ENCODE measurements around the gene SRGAP3.
"Not testable (repeated sequence)": the region's sequence is repeated elsewhere in the genome, so short reads cannot be mapped to it uniquely, and the experiment has no call there.

The SRGAP3 gene

DNA sequence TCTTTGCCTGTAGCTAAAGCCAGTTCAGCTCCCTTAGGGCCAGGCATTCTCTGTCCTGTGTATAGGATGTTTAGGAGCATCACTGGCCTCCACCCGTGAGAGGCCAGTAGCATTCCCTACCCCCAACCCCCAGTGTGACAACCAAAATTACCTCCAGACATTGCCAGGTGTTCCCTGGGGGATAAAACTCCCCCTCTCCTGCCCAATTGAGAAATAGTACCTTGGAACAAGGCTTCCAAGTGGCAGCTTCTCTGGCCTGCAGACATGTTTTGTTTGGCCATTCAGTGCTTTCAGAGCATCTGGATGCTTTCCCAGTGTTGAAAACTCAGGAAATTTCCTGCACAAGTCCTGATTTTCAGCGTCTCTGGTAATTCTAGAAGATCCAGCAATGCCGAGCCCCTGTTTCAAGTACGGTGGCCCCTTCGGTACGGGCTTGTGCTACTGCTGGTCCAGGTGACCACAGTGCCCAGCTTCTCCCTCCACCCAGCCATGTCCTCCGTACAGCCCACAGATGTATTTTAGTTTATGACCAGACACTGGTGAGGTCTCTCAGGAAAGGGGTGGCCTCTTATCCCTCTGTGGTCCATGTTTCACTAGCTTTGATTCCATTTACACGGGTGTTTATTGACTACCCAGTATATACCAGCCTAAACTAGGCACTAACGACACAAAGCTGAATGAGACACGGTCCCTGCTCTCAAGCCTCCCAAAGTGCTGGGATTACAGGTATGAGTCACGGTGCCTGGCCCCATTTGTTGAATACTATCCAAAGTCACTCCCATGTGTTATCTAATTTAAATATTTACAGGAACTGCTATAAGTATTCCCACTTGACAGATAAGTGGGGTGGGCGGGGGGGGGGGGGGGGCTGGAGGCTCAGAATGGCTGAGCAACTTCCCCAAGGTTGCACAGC lies 160.7 kb downstream of the SRGAP3 start:
- no peaks in the 10 kb centered on the region for H3K4me1 ChIP-seq (ENCODE audit: insufficient read depth, low read length, severe bottlenecking)
- H3K9me3 ChIP-seq (ENCODE audit: low read length) = no peaks in the 10 kb centered on the region
- no peak for TF ChIP-seq EZH2 (IDR thresholded peaks at IDR 0.05; ENCODE audit: borderline replicate concordance, low read length)
- TF ChIP-seq, protein P1, sequence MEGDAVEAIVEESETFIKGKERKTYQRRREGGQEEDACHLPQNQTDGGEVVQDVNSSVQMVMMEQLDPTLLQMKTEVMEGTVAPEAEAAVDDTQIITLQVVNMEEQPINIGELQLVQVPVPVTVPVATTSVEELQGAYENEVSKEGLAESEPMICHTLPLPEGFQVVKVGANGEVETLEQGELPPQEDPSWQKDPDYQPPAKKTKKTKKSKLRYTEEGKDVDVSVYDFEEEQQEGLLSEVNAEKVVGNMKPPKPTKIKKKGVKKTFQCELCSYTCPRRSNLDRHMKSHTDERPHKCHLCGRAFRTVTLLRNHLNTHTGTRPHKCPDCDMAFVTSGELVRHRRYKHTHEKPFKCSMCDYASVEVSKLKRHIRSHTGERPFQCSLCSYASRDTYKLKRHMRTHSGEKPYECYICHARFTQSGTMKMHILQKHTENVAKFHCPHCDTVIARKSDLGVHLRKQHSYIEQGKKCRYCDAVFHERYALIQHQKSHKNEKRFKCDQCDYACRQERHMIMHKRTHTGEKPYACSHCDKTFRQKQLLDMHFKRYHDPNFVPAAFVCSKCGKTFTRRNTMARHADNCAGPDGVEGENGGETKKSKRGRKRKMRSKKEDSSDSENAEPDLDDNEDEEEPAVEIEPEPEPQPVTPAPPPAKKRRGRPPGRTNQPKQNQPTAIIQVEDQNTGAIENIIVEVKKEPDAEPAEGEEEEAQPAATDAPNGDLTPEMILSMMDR (IDR thresholded peaks at IDR 0.05; ENCODE audit: low read length) = no peak
- no peak overlapping the region for H3K4me2 ChIP-seq (ENCODE audit: low read length)
- no peaks in the 10 kb centered on the region for H3K9me2 ChIP-seq (ENCODE audit: low read depth, low read length)
- H4K20me1 ChIP-seq (ENCODE audit: insufficient read depth, low read length) = no peaks in the 10 kb centered on the region
- no peaks in the 10 kb centered on the region for H3K36me3 ChIP-seq (ENCODE audit: insufficient read depth, low read length)
- H2AFZ ChIP-seq (ENCODE audit: low read length) = no peak overlapping the region
- no peaks in the 10 kb centered on the region for H3F3A ChIP-seq (ENCODE audit: insufficient read depth, low read length)
- no peaks in the 10 kb centered on the region for H3K27me3 ChIP-seq (ENCODE audit: insufficient read depth, low read length)
- H3K27ac ChIP-seq (ENCODE audit: low read depth, low read length, poor library complexity, severe bottlenecking) = no peak overlapping the region
- H3K4me3 ChIP-seq (ENCODE audit: low read depth, low read length, poor library complexity, severe bottlenecking) = no peak overlapping the region
- no peaks in the 10 kb centered on the region for H3K79me2 ChIP-seq (ENCODE audit: insufficient read depth, low read length)
- no peak overlapping the region for H3K9ac ChIP-seq (ENCODE audit: low read length)

DNA sequence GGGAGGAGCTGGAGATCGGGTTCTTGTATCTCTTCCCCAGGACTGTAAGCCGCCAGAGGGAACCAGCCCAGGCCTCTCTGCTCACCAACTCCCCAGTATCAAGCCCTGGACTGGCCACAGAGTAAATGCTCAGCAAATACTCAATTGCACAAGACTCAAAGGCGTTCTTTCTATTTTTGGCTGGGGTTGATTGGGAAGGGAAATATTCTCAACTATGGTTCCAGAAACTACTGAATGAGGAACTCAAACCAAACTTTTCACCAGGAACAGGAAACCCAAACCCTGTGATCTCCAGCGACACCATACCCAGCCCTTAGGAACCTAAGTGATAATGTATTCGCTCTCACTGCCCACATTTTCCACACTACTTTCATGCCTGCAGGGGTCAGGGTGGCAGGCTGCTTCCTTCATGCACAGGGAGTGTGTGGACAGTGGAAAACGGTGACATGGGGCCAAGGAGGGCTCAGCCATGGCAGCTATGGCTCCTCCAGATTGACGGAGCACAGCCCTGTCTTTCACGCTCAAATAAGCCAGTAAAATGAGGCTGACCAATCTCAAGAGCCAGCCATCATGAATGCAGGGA lies 161.5 kb downstream of the SRGAP3 start:
- no peak overlapping the region for H3K4me3 ChIP-seq (ENCODE audit: low read depth, low read length, poor library complexity, severe bottlenecking)
- H3K27ac ChIP-seq (ENCODE audit: low read depth, low read length, poor library complexity, severe bottlenecking) = no peak overlapping the region
- H2AFZ ChIP-seq (ENCODE audit: low read length) = no peak overlapping the region
- H3K79me2 ChIP-seq (ENCODE audit: insufficient read depth, low read length) = no peaks in the 10 kb centered on the region
- no peaks in the 10 kb centered on the region for H3K4me1 ChIP-seq (ENCODE audit: insufficient read depth, low read length, severe bottlenecking)
- no peaks in the 10 kb centered on the region for H3F3A ChIP-seq (ENCODE audit: insufficient read depth, low read length)
- TF ChIP-seq EZH2 (IDR thresholded peaks at IDR 0.05; ENCODE audit: borderline replicate concordance, low read length) = no peak
- TF ChIP-seq, protein P1 (IDR thresholded peaks at IDR 0.05; ENCODE audit: low read length) = no peak
- no peaks in the 10 kb centered on the region for H3K9me3 ChIP-seq (ENCODE audit: low read length)
- H3K36me3 ChIP-seq (ENCODE audit: insufficient read depth, low read length) = no peaks in the 10 kb centered on the region
- H3K9me2 ChIP-seq (ENCODE audit: low read depth, low read length) = no peaks in the 10 kb centered on the region
- no peaks in the 10 kb centered on the region for H3K27me3 ChIP-seq (ENCODE audit: insufficient read depth, low read length)
- no peaks in the 10 kb centered on the region for H4K20me1 ChIP-seq (ENCODE audit: insufficient read depth, low read length)
- no peak overlapping the region for H3K9ac ChIP-seq (ENCODE audit: low read length)
- H3K4me2 ChIP-seq (ENCODE audit: low read length) = no peak overlapping the region

DNA sequence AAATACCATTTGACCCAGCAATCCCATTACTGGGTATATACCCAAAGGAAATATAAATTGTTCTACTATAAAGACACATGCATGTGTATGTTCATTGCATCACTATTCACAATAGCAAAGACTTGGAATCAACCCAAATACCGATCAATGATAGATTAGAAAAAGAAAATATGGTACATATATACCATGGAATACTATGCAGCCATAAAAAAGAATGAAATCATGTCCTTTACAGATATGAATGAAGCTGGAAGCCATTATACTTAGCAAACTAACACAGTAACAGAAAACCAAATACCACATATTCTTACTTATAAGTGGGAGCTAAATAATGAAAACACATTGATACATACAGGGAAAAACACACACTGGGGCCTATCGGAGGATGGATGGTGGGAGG lies 164.0 kb downstream of the SRGAP3 start:
- not testable (repeated sequence) for H3K9ac ChIP-seq (ENCODE audit: low read length); H4K20me1 ChIP-seq (ENCODE audit: insufficient read depth, low read length); H2AFZ ChIP-seq (ENCODE audit: low read length); H3K27me3 ChIP-seq (ENCODE audit: insufficient read depth, low read length); H3K9me3 ChIP-seq (ENCODE audit: low read length); H3F3A ChIP-seq (ENCODE audit: insufficient read depth, low read length); H3K79me2 ChIP-seq (ENCODE audit: insufficient read depth, low read length); H3K4me3 ChIP-seq (ENCODE audit: low read depth, low read length, poor library complexity, severe bottlenecking); H3K36me3 ChIP-seq (ENCODE audit: insufficient read depth, low read length); H3K27ac ChIP-seq (ENCODE audit: low read depth, low read length, poor library complexity, severe bottlenecking); H3K9me2 ChIP-seq (ENCODE audit: low read depth, low read length); H3K4me1 ChIP-seq (ENCODE audit: insufficient read depth, low read length, severe bottlenecking); H3K4me2 ChIP-seq (ENCODE audit: low read length)
